WERI-Rb-1 (cell line): ENCODE data around the gene USP7.
A peak's percentile ranks its signal among the peaks of the same experiment; 100 is the strongest.

Experiments used
- DNase-seq: peaks from one replicate; pipeline ENCODE4 v3.0.0-alpha.2; 2020
- H3K27ac ChIP-seq: fragments of 250-450 bp; sonication (Bioruptor Pico); 2 replicates; pipeline ENCODE4 v1.5.1; 2020; ENCODE audit warnings: mild to moderate bottlenecking, moderate library complexity
- H3K27me3 ChIP-seq: fragments of 250-450 bp; sonication (Bioruptor Pico); 2 replicates; pipeline ENCODE4 v1.5.1; 2021; ENCODE audit warnings: mild to moderate bottlenecking, low read depth, moderate library complexity; ENCODE audit not compliant: insufficient read depth, severe bottlenecking
- H3K36me3 ChIP-seq: fragments of 250-450 bp; sonication (Bioruptor Pico); 2 replicates; pipeline ENCODE4 v1.5.1; 2020; ENCODE audit warnings: mild to moderate bottlenecking, moderate library complexity
- H3K4me3 ChIP-seq: 2 replicates; pipeline ENCODE4 v1.5.1; 2011; ENCODE audit warnings: low read depth, mild to moderate bottlenecking, control low read depth, low read length
- H3K9me3 ChIP-seq: fragments of 250-450 bp; sonication (Bioruptor Pico); 2 replicates; pipeline ENCODE4 v1.5.1; 2021; ENCODE audit warnings: mild to moderate bottlenecking, moderate library complexity; ENCODE audit not compliant: severe bottlenecking
- TF ChIP-seq, protein P1 (sequence below): IDR thresholded peaks from 2 replicates; pipeline ENCODE4 v1.5.1; 2011; ENCODE audit warnings: low read depth, mild to moderate bottlenecking, control low read depth, inconsistent platforms, low read length

USP7 gene

DNA sequence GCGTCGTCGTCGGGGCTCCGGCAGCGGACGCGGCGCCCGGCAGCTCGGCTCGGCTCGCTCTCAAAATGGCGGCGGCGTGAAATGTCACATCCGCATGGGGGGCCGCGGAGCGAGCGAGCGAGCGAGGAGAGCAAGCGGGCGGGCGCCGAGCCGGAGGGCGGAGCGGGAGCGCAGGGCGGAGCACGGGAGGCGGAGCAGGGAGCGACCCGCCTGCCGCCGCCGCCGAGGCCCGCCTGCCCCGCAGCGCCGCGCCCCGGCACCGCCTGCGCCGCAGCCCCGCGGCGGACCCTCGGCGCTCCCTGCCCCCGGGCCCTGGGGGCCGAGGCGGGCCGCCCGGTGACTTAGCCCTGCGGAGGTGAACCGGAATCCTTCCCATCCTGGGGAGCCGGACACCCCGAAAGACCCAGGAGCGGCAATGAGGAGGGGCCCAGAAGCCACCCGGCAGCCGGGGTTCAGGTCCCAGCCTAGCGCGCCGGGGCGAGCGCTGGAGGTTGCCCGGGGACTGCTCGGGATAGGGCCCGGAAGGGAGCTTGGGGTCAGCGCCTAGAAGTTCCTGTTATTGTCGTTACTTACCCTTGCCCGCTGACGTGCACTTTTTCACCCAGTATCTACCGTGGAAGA lies at the start of gene USP7:
Gene USP7 (minus strand): TSS at position 86 of the 621 bp plus-strand sequence. CDS start 621 bp downstream, outside the sequence.
- DNase-seq, result peak; percentile 91
- Histone ChIP-seq H3K9me3 (no peaks in the 10 kb centered on the region), H3K36me3 (peaks cover 6% of the 10 kb centered on the region), H3K27ac (peak within 1 kb of the TSS; percentile 77), H3K27me3 (no peaks in the 10 kb centered on the region), H3K4me3 (peak within 1 kb of the TSS; percentile 69)
- TF ChIP-seq, protein P1, sequence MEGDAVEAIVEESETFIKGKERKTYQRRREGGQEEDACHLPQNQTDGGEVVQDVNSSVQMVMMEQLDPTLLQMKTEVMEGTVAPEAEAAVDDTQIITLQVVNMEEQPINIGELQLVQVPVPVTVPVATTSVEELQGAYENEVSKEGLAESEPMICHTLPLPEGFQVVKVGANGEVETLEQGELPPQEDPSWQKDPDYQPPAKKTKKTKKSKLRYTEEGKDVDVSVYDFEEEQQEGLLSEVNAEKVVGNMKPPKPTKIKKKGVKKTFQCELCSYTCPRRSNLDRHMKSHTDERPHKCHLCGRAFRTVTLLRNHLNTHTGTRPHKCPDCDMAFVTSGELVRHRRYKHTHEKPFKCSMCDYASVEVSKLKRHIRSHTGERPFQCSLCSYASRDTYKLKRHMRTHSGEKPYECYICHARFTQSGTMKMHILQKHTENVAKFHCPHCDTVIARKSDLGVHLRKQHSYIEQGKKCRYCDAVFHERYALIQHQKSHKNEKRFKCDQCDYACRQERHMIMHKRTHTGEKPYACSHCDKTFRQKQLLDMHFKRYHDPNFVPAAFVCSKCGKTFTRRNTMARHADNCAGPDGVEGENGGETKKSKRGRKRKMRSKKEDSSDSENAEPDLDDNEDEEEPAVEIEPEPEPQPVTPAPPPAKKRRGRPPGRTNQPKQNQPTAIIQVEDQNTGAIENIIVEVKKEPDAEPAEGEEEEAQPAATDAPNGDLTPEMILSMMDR, result no peak

- Histone ChIP-seq H3K4me3 (peak overlapping the region; percentile 22), H3K36me3 (no peaks in the 10 kb centered on the region), H3K27ac (no peak overlapping the region), H3K9me3 (peaks cover 7% of the 10 kb centered on the region), H3K27me3 (no peaks in the 10 kb centered on the region)
- TF ChIP-seq, protein P1, result no peak
- no peak for DNase-seq
These were observed 49.8 kb upstream of the USP7 start for GRCh38 chr16:9013508-9013864.

GRCh38 chr16:9012848-9013507 lies 49.3 kb upstream of the USP7 start:
- peak; percentile 85 for DNase-seq
- H3K4me3 ChIP-seq, result peak overlapping the region; percentile 22
- H3K9me3 ChIP-seq, result peaks cover 7% of the 10 kb centered on the region
- no peak overlapping the region for H3K27ac ChIP-seq
- H3K36me3 ChIP-seq, result no peaks in the 10 kb centered on the region
- H3K27me3 ChIP-seq, result no peaks in the 10 kb centered on the region
- TF ChIP-seq, protein P1, result peak; percentile 59

- Histone ChIP-seq H3K36me3 (no peaks in the 10 kb centered on the region), H3K27ac (no peak overlapping the region), H3K4me3 (no peak overlapping the region), H3K9me3 (peaks cover 7% of the 10 kb centered on the region), H3K27me3 (no peaks in the 10 kb centered on the region)
- TF ChIP-seq, protein P1, result no peak
- no peak for DNase-seq
These were observed 48.6 kb upstream of the USP7 start for GRCh38 chr16:9012330-9012729.

DNA sequence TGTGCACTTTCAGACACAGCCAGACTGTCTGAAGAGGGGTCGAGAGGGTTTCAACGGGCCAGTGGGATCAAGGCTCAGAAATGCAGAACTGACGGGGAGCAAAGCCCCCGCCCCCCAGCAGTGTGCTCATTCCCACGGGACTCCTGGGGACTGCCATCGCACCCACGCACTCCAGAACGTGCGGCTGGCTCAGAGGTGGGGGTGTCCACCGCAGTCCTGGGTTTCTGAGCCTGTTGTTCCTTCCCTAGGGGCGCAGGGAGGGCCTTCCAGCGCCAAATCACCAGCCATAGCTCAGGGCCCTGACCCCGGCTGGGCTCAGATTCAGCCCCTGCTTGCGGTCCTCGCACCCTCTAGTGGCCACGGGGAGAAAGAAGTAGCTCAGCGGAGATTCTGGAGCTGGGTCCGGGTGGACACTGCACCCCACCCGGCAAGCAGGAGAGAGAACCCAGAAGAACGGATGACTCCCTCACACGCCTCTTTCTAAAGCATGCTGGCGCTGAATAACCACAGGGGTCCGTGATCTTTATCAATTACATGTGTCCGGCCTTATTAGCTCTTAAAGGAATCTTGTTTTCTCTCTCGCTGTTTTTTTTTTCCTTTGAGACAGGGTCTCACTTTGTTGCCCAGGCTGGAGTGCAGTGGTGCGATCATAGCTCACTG lies 45.0 kb upstream of the USP7 start:
- peak; percentile 87 for DNase-seq
- Histone ChIP-seq H3K27me3 (no peaks in the 10 kb centered on the region), H3K27ac (no peak overlapping the region), H3K4me3 (peak overlapping the region; percentile 3), H3K9me3 (no peaks in the 10 kb centered on the region), H3K36me3 (no peaks in the 10 kb centered on the region)
- TF ChIP-seq, protein P1, result peak; percentile 92
